Measurements from ENCODE around the gene OR10A6. TPM values are rescaled to one million over a fixed set of nuclear protein-coding genes. Genes with fewer than 3 reads are reported as not detected.

Gene OR10A6
- total and polyA plus RNA-seq, 10 of the 15 experiments (the other 5 are each of a cell fraction or from before 2014, with no cell fraction given): not detected

- in situ Hi-C loops (cut with MboI): no loop called here
- Histone ChIP-seq H3K9me3 (replicated peaks; ENCODE audit: control insufficient read depth, insufficient read depth, low read length) (no peaks in the 10 kb centered on the region), H4K20me1 (ENCODE audit: control insufficient read depth, insufficient read depth) (no peaks in the 10 kb centered on the region), H3K4me3 (no peak overlapping the region), H3K79me2 (ENCODE audit: control insufficient read depth, insufficient read depth, low read length) (no peaks in the 10 kb centered on the region), H3K27me3 (replicated peaks in 1 of 2; ENCODE audit: control insufficient read depth in 2 of 2, insufficient read depth in 2 of 2, low read length in 1 of 2) (no peaks in the 10 kb centered on the region), H2AFZ (ENCODE audit: control insufficient read depth, low read depth, low read length) (no peak overlapping the region), H3K27ac (ENCODE audit: control insufficient read depth, insufficient read depth) (no peak overlapping the region), H3K4me1 (ENCODE audit: control insufficient read depth, insufficient read depth, low read length) (no peaks in the 10 kb centered on the region), H3K36me3 (ENCODE audit: control insufficient read depth in 2 of 2, insufficient read depth in 2 of 2, low read length in 1 of 2) (no peaks in the 10 kb centered on the region), H3K4me2 (ENCODE audit: control insufficient read depth, insufficient read depth) (no peak overlapping the region), H3K9ac (ENCODE audit: control insufficient read depth, insufficient read depth, low read length) (no peak overlapping the region)
- TF ChIP-seq CHD1 (IDR thresholded peaks at IDR 0.05; ENCODE audit: low read depth, low read length) (no peak), HDAC6 (IDR thresholded peaks at IDR 0.05; ENCODE audit: unreplicated experiment) (no peak), E2F4 (IDR thresholded peaks at IDR 0.05; ENCODE audit: low read depth, low read length) (no peak), CEBPZ (IDR thresholded peaks at IDR 0.05; ENCODE audit: low read depth, low read length) (no peak), NFYB (IDR thresholded peaks at IDR 0.05; ENCODE audit: insufficient read depth, low read depth, low read length) (no peak), MYC (IDR thresholded peaks at IDR 0.05; ENCODE audit: insufficient read depth, insufficient read length, insufficient replicate concordance, low read length, severe bottlenecking) (no peak), BHLHE40 (IDR thresholded peaks at IDR 0.05; ENCODE audit: borderline replicate concordance in 1 of 2, low read depth in 2 of 2, low read length in 1 of 2) (no peak), SUZ12 (IDR thresholded peaks at IDR 0.05; ENCODE audit: unreplicated experiment) (no peak), CBFB (IDR thresholded peaks at IDR 0.05; ENCODE audit: low read depth) (no peak), NFYA (IDR thresholded peaks at IDR 0.05; ENCODE audit: borderline replicate concordance, low read depth, low read length) (no peak)
- ChIA-PET CTCF (interaction anchor here (0.9 to 1.7 kb wide), 2 partner anchors 10 to 104 kb away, joined by 3 to 13 read pairs; partner anchors contain the start of gene EIF3F), POLR2A (no interaction called here), RAD21 (ENCODE audit: unreplicated experiment) (no interaction called here), SMC1A (ENCODE audit: uncharacterized antibody, unreplicated experiment) (no interaction called here)
- intact Hi-C loops (cut with micrococcal nuclease; ENCODE audit: unreplicated experiment): no loop called here
- ATAC-seq (no peak), DNase-seq (ENCODE audit: low read depth, low spot score) (no peak), FAIRE-seq (no peak)
- BruUV-seq (replicated peaks): no TSS peak
- 2% methylated on average over 3 of the region's 3 CpGs for WGBS (ENCODE audit: insufficient coverage, insufficient replicate concordance, low lambda C conversion rate, missing lambda C conversion rate)
Observed at GRCh38 chr11:7882860-7883259, 48.2 kb downstream of the OR10A6 start.

Small RNA genes lying within 50 kb of the gene (small RNA-seq; reads per million reads assigned to genes)
- not detected for gene COX6CP5
- not detected for gene RNU6-943P

Other genes starting within 250 kb of the OR10A6 start
Only the 7 nearest of the 8 such genes appear.
- gene OVCH2, start 224.8 kb downstream of the OR10A6 start, total RNA-seq (2014; rRNA removed): not detected in 2 replicates
- not detected in 2 replicates for gene OVCH2, start 224.8 kb downstream of the OR10A6 start, total RNA-seq (2014; rRNA removed; fragmentation: Illumina TruSeq; extraction: Trizol)
- gene OVCH2, start 224.8 kb downstream of the OR10A6 start, total RNA-seq (2021): not detected in 2 replicates
- gene OVCH2, start 224.8 kb downstream of the OR10A6 start, polyA plus RNA-seq (2011; rRNA removed): not detected in 2 replicates
- gene OVCH2, start 224.8 kb downstream of the OR10A6 start, polyA plus RNA-seq (2014; fragmentation: Illumina TruSeq; extraction: Trizol): not detected in 2 replicates
- not detected for gene OVCH2, start 224.8 kb downstream of the OR10A6 start, polyA plus RNA-seq (2014; fragmentation: Nextera tagmentation; extraction: Ambion mirVana)
- gene OVCH2, start 224.8 kb downstream of the OR10A6 start, polyA plus RNA-seq (2014; rRNA removed): not detected in 2 replicates
- not detected for gene OVCH2, start 224.8 kb downstream of the OR10A6 start, polyA plus RNA-seq (2016; fragmentation: Nextera tagmentation; extraction: Ambion mirVana)
- gene OR5P2, start 134.3 kb downstream of the OR10A6 start, total RNA-seq (2014; rRNA removed): not detected in 2 replicates
- gene OR5P2, start 134.3 kb downstream of the OR10A6 start, total RNA-seq (2014; rRNA removed; fragmentation: Illumina TruSeq; extraction: Trizol): not detected in 2 replicates
- gene OR5P2, start 134.3 kb downstream of the OR10A6 start, total RNA-seq (2021): not detected in 2 replicates
- not detected in 2 replicates for gene OR5P2, start 134.3 kb downstream of the OR10A6 start, polyA plus RNA-seq (2011; rRNA removed)
- not detected in 2 replicates for gene OR5P2, start 134.3 kb downstream of the OR10A6 start, polyA plus RNA-seq (2014; fragmentation: Illumina TruSeq; extraction: Trizol)
- gene OR5P2, start 134.3 kb downstream of the OR10A6 start, polyA plus RNA-seq (2014; fragmentation: Nextera tagmentation; extraction: Ambion mirVana): not detected
- not detected in 2 replicates for gene OR5P2, start 134.3 kb downstream of the OR10A6 start, polyA plus RNA-seq (2014; rRNA removed)
- gene OR5P2, start 134.3 kb downstream of the OR10A6 start, polyA plus RNA-seq (2016; fragmentation: Nextera tagmentation; extraction: Ambion mirVana): not detected
- gene OR5P3, start 100.4 kb downstream of the OR10A6 start, total RNA-seq (2014; rRNA removed): not detected in 2 replicates
- not detected in 2 replicates for gene OR5P3, start 100.4 kb downstream of the OR10A6 start, total RNA-seq (2014; rRNA removed; fragmentation: Illumina TruSeq; extraction: Trizol)
- gene OR5P3, start 100.4 kb downstream of the OR10A6 start, total RNA-seq (2021): not detected in 2 replicates
- not detected in 2 replicates for gene OR5P3, start 100.4 kb downstream of the OR10A6 start, polyA plus RNA-seq (2011; rRNA removed)
- gene OR5P3, start 100.4 kb downstream of the OR10A6 start, polyA plus RNA-seq (2014; fragmentation: Illumina TruSeq; extraction: Trizol): not detected in 2 replicates
- not detected for gene OR5P3, start 100.4 kb downstream of the OR10A6 start, polyA plus RNA-seq (2014; fragmentation: Nextera tagmentation; extraction: Ambion mirVana)
- not detected in 2 replicates for gene OR5P3, start 100.4 kb downstream of the OR10A6 start, polyA plus RNA-seq (2014; rRNA removed)
- not detected for gene OR5P3, start 100.4 kb downstream of the OR10A6 start, polyA plus RNA-seq (2016; fragmentation: Nextera tagmentation; extraction: Ambion mirVana)
- not detected in 2 replicates for gene OR10A3, start 10.4 kb upstream of the OR10A6 start, total RNA-seq (2014; rRNA removed)
- gene OR10A3, start 10.4 kb upstream of the OR10A6 start, total RNA-seq (2014; rRNA removed; fragmentation: Illumina TruSeq; extraction: Trizol): not detected in 2 replicates
- not detected in 2 replicates for gene OR10A3, start 10.4 kb upstream of the OR10A6 start, total RNA-seq (2021)
- 0.04 TPM in 1 of 2 replicates, not detected in the other for gene OR10A3, start 10.4 kb upstream of the OR10A6 start, polyA plus RNA-seq (2011; rRNA removed)
- not detected in 2 replicates for gene OR10A3, start 10.4 kb upstream of the OR10A6 start, polyA plus RNA-seq (2014; fragmentation: Illumina TruSeq; extraction: Trizol)
- not detected for gene OR10A3, start 10.4 kb upstream of the OR10A6 start, polyA plus RNA-seq (2014; fragmentation: Nextera tagmentation; extraction: Ambion mirVana)
- not detected in 2 replicates for gene OR10A3, start 10.4 kb upstream of the OR10A6 start, polyA plus RNA-seq (2014; rRNA removed)
- gene OR10A3, start 10.4 kb upstream of the OR10A6 start, polyA plus RNA-seq (2016; fragmentation: Nextera tagmentation; extraction: Ambion mirVana): not detected
- not detected in 2 replicates for gene NLRP10, start 34.2 kb upstream of the OR10A6 start, total RNA-seq (2014; rRNA removed)
- gene NLRP10, start 34.2 kb upstream of the OR10A6 start, total RNA-seq (2014; rRNA removed; fragmentation: Illumina TruSeq; extraction: Trizol): not detected in 2 replicates
- gene NLRP10, start 34.2 kb upstream of the OR10A6 start, total RNA-seq (2021): not detected in 2 replicates
- 0.04 TPM in 1 of 2 replicates, not detected in the other for gene NLRP10, start 34.2 kb upstream of the OR10A6 start, polyA plus RNA-seq (2011; rRNA removed)
- gene NLRP10, start 34.2 kb upstream of the OR10A6 start, polyA plus RNA-seq (2014; fragmentation: Illumina TruSeq; extraction: Trizol): not detected in 2 replicates
- not detected for gene NLRP10, start 34.2 kb upstream of the OR10A6 start, polyA plus RNA-seq (2014; fragmentation: Nextera tagmentation; extraction: Ambion mirVana)
- not detected in 2 replicates for gene NLRP10, start 34.2 kb upstream of the OR10A6 start, polyA plus RNA-seq (2014; rRNA removed)
- gene NLRP10, start 34.2 kb upstream of the OR10A6 start, polyA plus RNA-seq (2016; fragmentation: Nextera tagmentation; extraction: Ambion mirVana): not detected
- 371 and 461 TPM in 2 replicates for gene EIF3F, start 56.1 kb upstream of the OR10A6 start, total RNA-seq (2014; rRNA removed)
- 208 and 214 TPM in 2 replicates for gene EIF3F, start 56.1 kb upstream of the OR10A6 start, total RNA-seq (2014; rRNA removed; fragmentation: Illumina TruSeq; extraction: Trizol)
- gene EIF3F, start 56.1 kb upstream of the OR10A6 start, total RNA-seq (2021): 363 and 377 TPM in 2 replicates
- gene EIF3F, start 56.1 kb upstream of the OR10A6 start, polyA plus RNA-seq (2011; rRNA removed): 92.5 and 112 TPM in 2 replicates
- 317 and 323 TPM in 2 replicates for gene EIF3F, start 56.1 kb upstream of the OR10A6 start, polyA plus RNA-seq (2014; fragmentation: Illumina TruSeq; extraction: Trizol)
- gene EIF3F, start 56.1 kb upstream of the OR10A6 start, polyA plus RNA-seq (2014; fragmentation: Nextera tagmentation; extraction: Ambion mirVana): 100 to 1,000 TPM in 1 of 2 experiments, 10 to 100 TPM in 1; 81.3 to 226 TPM
- 211 and 259 TPM in 2 replicates for gene EIF3F, start 56.1 kb upstream of the OR10A6 start, polyA plus RNA-seq (2014; rRNA removed)
- gene EIF3F, start 56.1 kb upstream of the OR10A6 start, polyA plus RNA-seq (2016; fragmentation: Nextera tagmentation; extraction: Ambion mirVana): 100 to 1,000 TPM; 158 to 177 TPM
- gene TUB, start 149.9 kb upstream of the OR10A6 start, total RNA-seq (2014; rRNA removed): not detected in 2 replicates
- gene TUB, start 149.9 kb upstream of the OR10A6 start, total RNA-seq (2014; rRNA removed; fragmentation: Illumina TruSeq; extraction: Trizol): not detected in 2 replicates
- gene TUB, start 149.9 kb upstream of the OR10A6 start, total RNA-seq (2021): 0.13 TPM in 1 of 2 replicates, not detected in the other
- gene TUB, start 149.9 kb upstream of the OR10A6 start, polyA plus RNA-seq (2011; rRNA removed): 0.01 and 0.04 TPM in 2 replicates
- 0.01 TPM in 1 of 2 replicates, not detected in the other for gene TUB, start 149.9 kb upstream of the OR10A6 start, polyA plus RNA-seq (2014; fragmentation: Illumina TruSeq; extraction: Trizol)
- under 1 TPM in 1 of 2 experiments, not detected in 1; 0.06 TPM for gene TUB, start 149.9 kb upstream of the OR10A6 start, polyA plus RNA-seq (2014; fragmentation: Nextera tagmentation; extraction: Ambion mirVana)
- gene TUB, start 149.9 kb upstream of the OR10A6 start, polyA plus RNA-seq (2014; rRNA removed): 0.01 TPM in 1 of 2 replicates, not detected in the other
- not detected for gene TUB, start 149.9 kb upstream of the OR10A6 start, polyA plus RNA-seq (2016; fragmentation: Nextera tagmentation; extraction: Ambion mirVana)

Data from GM12878 (cell line).